Kidney (tissue), 14 donors: ENCODE measurements around the gene CRIP2. TPM values are rescaled to one million over a fixed set of nuclear protein-coding genes. Genes with fewer than 3 reads are reported as not detected.

ENCODE experiments used
- DNase-seq, 5 donors: peaks; one replicate each; pipeline ENCODE4 v3.0.0-alpha.2; 2013 to 2020
- FAIRE-seq: peaks from 2 replicates; lab custom pipeline; 2012; peaks lifted over from hg19 to GRCh38; lab: Jason Lieb, UNC
- H3K27ac ChIP-seq, 2 donors: one replicate each; pipeline ENCODE4 v1.7.0; 2013; ENCODE audit warnings: low read depth in 2 of 2, low read length in 2 of 2, inconsistent platforms in 1 of 2
- H3K27me3 ChIP-seq: one replicate; pipeline ENCODE4 v1.7.1; 2013; ENCODE audit warnings: low read length, inconsistent platforms; ENCODE audit not compliant: control insufficient read depth, insufficient read depth
- H3K36me3 ChIP-seq, 3 donors: one replicate each; pipeline versions ENCODE4 v1.7.0 to v1.7.1; 2013; ENCODE audit warnings: low read length in 3 of 3, control low read depth in 1 of 3, inconsistent platforms in 1 of 3; ENCODE audit not compliant: insufficient read depth in 3 of 3, control insufficient read depth in 2 of 3
- H3K4me1 ChIP-seq, 3 donors: one replicate each; pipeline versions ENCODE4 v1.7.0 to v1.7.1; 2013; ENCODE audit warnings: low read length in 3 of 3, inconsistent platforms in 1 of 3, low read depth in 1 of 3; ENCODE audit not compliant: control insufficient read depth in 2 of 3, insufficient read depth in 2 of 3
- H3K4me3 ChIP-seq, 3 donors: one replicate each; pipeline versions ENCODE4 v1.7.0 to v1.8.1; 2013; ENCODE audit warnings: low read length in 3 of 3, control low read depth in 1 of 3, inconsistent platforms in 1 of 3
- H3K9ac ChIP-seq, 3 donors: one replicate each; pipeline versions ENCODE4 v1.7.0 to v1.7.1; 2013; ENCODE audit warnings: low read length in 3 of 3, control low read depth in 1 of 3, inconsistent platforms in 1 of 3
- H3K9me3 ChIP-seq, 3 donors: one replicate each; pipeline versions ENCODE4 v1.7.0 to v1.7.1; 2013; ENCODE audit warnings: low read length in 3 of 3, control low read depth in 1 of 3, inconsistent platforms in 1 of 3; ENCODE audit not compliant: control insufficient read depth in 2 of 3, insufficient read depth in 1 of 3
- intact Hi-C: fragments of 100-400 bp; cut with DNase I; formaldehyde crosslinking; loops from one replicate; pipeline ENCODE4 v1.11.1; 2022
- polyA plus RNA-seq: library from polyadenylated mRNA; stranded (reverse); fragments of 350-450 nt; fragmentation: Illumina TruSeq; extraction: RNeasy Lipid Tissue Mini Kit (QIAGEN cat#74804); gene quantifications from one replicate; pipeline ENCODE4 v1.2.3, GENCODE V29; 2014; ENCODE audit warnings: low read depth, low replicate concordance; ENCODE audit not compliant: insufficient read depth
- total RNA-seq: library from RNA; stranded (reverse); fragmentation: NEBNext Ultra II Directional; extraction: Animal tissue kit (Norgen Biotek cat#: 25700); gene quantifications from one replicate; pipeline ENCODE4 v1.2.1, GENCODE V29; 2021
- TF ChIP-seq, protein P1 (sequence below): IDR thresholded peaks from 3 replicates; pipeline ENCODE4 v1.5.1; 2012; ENCODE audit warnings: mild to moderate bottlenecking, moderate library complexity, borderline replicate concordance; ENCODE audit not compliant: insufficient read depth; ENCODE audit errors: extremely low read depth
- donor health status: control.
- donor health status: control.
- donor health status: control.
- donor health status: control.
- donor health status: control.
- donor health status: DM: yes; HTN: yes; CAD: no.
- donor health status: Normal renal cell carcinoma (clear cell type).

Gene CRIP2
- total and polyA plus RNA-seq, 2 donors from 2014 or later: 338 to 357 TPM

GRCh38 chr14:105455766-105456660 is 18.6 kb upstream of the CRIP2 start:
- H3K27ac ChIP-seq: no peak overlapping the region
- no peaks in the 10 kb centered on the region for H3K4me1 ChIP-seq
- TF ChIP-seq, protein P1, sequence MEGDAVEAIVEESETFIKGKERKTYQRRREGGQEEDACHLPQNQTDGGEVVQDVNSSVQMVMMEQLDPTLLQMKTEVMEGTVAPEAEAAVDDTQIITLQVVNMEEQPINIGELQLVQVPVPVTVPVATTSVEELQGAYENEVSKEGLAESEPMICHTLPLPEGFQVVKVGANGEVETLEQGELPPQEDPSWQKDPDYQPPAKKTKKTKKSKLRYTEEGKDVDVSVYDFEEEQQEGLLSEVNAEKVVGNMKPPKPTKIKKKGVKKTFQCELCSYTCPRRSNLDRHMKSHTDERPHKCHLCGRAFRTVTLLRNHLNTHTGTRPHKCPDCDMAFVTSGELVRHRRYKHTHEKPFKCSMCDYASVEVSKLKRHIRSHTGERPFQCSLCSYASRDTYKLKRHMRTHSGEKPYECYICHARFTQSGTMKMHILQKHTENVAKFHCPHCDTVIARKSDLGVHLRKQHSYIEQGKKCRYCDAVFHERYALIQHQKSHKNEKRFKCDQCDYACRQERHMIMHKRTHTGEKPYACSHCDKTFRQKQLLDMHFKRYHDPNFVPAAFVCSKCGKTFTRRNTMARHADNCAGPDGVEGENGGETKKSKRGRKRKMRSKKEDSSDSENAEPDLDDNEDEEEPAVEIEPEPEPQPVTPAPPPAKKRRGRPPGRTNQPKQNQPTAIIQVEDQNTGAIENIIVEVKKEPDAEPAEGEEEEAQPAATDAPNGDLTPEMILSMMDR: no peak
- no peak overlapping the region for H3K4me3 ChIP-seq
- FAIRE-seq (no peak), DNase-seq (no peak)
- no peaks in the 10 kb centered on the region for H3K9me3 ChIP-seq
- no peak overlapping the region for H3K9ac ChIP-seq
- H3K27me3 ChIP-seq: no peaks in the 10 kb centered on the region
- H3K36me3 ChIP-seq: peaks cover 0 to 8% (median 8%) of the 10 kb centered on the region in 3 donors
- intact Hi-C loops: no loop called here

DNA sequence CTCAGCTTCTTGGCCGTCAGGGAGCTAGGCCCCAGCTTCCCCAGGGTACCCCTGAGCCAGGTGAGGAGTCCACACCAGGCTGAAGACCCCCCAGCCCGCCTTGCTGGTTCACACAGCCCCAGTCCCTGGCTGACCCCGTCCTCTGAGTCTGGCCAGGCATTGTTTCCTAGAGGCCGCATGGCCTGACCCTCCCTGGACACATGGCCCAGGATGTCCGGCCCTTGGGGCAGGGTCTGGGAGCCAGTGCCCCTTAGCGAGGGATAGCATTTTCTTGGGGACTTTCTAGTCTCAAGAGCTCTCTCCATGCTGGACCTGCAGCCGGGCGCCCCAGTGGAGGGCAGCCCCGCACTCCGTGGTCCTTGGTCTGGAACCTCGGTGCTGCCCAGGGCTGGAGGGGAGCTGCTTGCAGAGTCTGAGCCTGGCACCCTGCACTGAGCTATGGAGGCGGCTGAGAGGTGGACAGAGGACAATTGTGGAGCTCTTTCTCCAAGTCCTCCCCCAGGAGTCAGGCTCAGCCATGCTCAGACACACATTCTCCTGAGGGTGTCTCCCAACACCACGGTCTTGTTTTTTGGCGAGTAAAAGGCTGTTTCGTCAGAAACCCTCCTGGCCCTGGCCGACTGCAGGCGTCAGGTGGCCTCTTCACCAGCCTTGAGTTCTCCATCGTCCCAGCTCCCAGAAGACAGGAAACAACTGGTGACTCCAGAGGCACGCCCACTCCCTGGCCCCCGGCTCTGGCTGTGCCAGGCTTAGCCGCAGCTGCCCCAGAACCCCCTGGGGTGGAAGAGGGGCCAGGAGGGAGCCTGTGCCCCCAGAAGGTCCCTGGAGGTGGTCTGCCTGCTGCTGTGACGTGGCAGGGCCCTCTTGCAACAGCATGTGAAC is 17.6 kb upstream of the CRIP2 start:
- Histone ChIP-seq H3K9me3 (no peaks in the 10 kb centered on the region), H3K9ac (no peak overlapping the region), H3K27ac (no peak overlapping the region), H3K36me3 (peaks cover 0 to 7% (median 6%) of the 10 kb centered on the region in 3 donors), H3K4me3 (no peak overlapping the region), H3K4me1 (no peaks in the 10 kb centered on the region), H3K27me3 (no peaks in the 10 kb centered on the region)
- intact Hi-C loops: no loop called here
- TF ChIP-seq, protein P1: no peak
- no peak for DNase-seq
- FAIRE-seq: no peak

- Histone ChIP-seq H3K27me3 (no peaks in the 10 kb centered on the region), H3K9me3 (no peaks in the 10 kb centered on the region), H3K9ac (no peak overlapping the region), H3K4me3 (no peak overlapping the region), H3K36me3 (peaks cover 0 to 3% (median 2%) of the 10 kb centered on the region in 3 donors), H3K4me1 (no peaks in the 10 kb centered on the region), H3K27ac (no peak overlapping the region)
- FAIRE-seq: no peak
- intact Hi-C loops: no loop called here
- no peak for DNase-seq
- TF ChIP-seq, protein P1: no peak
These were observed 16.6 kb upstream of the CRIP2 start for GRCh38 chr14:105458010-105458409.
